ENCODE data around the gene METTL25.
A peak's percentile ranks its signal among the peaks of the same experiment; 100 is the strongest.
"Not testable (repeated sequence)": the region's sequence is repeated elsewhere in the genome, so short reads cannot be mapped to it uniquely, and the experiment has no call there.

METTL25 gene

GRCh38 chr12:82358200-82359114 lies at the start of gene METTL25, which contains the start of gene CCDC59:
TSS of gene METTL25 (plus strand) at chr12:82358529. CDS start at chr12:82358566, 37 bp downstream.
TSS of gene CCDC59 (minus strand) at chr12:82358387. CDS start at chr12:82358376, 11 bp downstream.
- peak; percentile 97 for DNase-seq

- no peak for DNase-seq
Observed at GRCh38 chr12:82314406-82314892, 43.9 kb upstream of the METTL25 start.

DNA sequence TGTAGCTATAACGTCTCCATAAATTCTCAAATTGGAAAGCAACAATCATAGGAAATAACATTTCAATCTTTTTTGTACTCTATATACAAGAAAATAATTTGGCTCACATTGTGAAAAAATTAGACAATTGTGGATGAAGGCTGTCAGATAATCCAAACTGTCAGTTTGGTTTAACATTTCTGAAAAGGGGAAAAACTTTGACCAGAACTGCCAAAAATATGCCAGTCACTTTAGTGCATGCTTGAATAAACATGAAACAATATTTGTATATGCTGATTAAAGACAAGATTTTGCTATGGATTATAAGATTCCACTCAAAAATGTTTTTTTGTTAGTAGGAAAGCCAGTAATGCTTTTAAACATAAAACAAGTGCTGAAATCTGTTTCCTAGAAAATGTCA lies 39.1 kb upstream of the METTL25 start:
- no peak for DNase-seq

GRCh38 chr12:82325540-82326336 lies 32.6 kb upstream of the METTL25 start:
- DNase-seq = peak; percentile 27

- peak; percentile 40 for DNase-seq
Observed at GRCh38 chr12:82326905-82327503, 31.3 kb upstream of the METTL25 start.

- DNase-seq = no peak
Observed at GRCh38 chr12:82327861-82328260, 30.5 kb upstream of the METTL25 start.

- DNase-seq = peak; percentile 97
Observed at GRCh38 chr12:82329508-82329907, 28.8 kb upstream of the METTL25 start.

DNA sequence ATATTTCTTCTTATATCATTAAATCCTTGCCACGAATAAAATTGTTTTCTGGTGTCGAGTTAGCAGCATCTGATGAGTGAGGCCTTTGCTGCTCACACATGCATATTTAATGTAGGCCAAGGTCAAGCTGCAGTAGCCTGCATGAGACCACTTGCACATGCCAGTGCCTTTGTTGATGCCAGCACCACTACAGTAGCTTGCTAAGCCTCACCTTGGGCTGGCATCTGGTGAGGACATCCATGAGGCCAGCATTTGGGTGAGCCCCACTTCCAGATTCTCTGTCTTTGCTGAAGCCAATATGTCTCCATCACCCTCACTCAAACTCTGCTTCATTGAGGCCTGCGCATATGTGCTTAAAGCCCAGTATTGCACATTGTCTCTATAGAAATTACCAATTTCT lies 8.2 kb upstream of the METTL25 start:
- no peak for DNase-seq

DNA sequence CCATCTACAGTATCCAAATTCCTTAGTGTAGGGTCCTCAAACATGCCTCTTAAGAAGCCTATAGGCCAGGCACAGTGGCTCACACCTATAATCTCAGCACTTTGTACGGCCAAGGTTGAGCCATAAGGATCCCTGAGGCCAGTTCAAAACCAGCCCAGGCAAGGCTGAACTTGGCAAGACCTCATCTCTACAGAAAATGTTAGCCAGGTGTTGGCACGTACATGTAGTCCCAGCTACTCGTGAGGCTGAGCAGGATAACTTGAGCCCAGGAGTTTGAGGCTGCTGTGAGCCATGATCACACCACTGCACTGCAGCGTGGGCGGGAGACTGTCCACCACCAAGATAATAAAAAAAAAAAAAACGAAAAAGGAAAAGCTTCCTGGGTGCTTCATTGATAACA lies 6.9 kb upstream of the METTL25 start:
- DNase-seq = no peak

GRCh38 chr12:82357340-82357739 lies 989 bp upstream of the METTL25 start:
- DNase-seq = no peak

DNA sequence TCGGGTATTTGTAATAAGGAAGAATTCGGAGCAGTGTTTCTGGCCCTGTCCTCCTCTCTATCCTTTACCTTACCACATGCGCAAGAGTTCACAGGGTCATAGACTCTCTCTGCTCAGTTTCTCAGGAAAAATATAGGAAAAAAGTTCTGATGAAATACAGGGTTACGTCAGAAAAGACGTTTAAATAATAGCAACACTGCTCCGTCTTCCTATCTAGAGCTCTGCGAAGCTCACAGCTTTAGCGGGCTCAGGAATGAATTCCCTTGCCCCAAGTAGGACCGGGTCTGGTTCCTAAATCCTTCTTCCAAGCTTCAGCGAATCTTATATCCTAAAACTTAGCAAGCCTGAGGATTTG lies 507 bp upstream of the METTL25 start:
- DNase-seq = no peak

DNA sequence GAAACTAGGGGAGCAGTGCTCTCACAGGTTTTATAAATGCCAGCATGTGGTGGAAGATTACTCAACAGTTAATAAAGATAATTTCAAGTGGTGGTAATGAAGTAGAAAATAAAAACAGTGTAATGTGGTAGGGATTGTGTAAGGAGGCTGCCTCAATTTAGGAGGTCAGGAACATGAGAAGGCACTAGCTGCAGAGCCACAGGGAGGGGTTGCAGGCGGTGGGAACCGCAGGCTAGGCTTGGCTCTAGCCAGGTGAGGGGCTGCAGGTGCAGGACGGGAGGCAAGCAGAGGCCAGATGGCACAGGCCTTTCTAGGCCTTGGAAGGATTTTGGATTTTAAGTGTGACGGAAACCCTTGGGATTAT lies 768 bp downstream of the METTL25 start:
- no peak for DNase-seq

- not testable (repeated sequence) for DNase-seq
Observed at GRCh38 chr12:82360834-82361233, 2.5 kb downstream of the METTL25 start.

- DNase-seq = no peak
Observed at GRCh38 chr12:82361461-82361915, 3.2 kb downstream of the METTL25 start.

DNA sequence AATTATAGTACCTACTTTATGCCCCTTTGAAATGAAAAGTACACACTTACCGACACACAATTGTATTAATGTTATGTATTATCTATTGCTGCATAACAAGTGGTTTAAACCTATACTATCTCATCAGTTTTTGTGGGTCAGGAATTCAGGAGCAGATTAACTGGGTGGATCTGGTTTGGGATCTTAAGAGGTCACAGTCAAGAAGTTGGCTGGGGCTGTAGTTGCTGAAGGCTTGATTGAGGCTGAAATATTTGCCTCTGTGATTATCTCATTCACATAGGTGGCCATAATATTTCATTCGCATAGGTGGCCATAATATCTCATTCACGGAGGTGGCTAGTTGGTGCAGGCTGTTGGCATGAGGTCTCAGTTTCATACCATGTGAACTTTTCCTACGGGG lies 5.7 kb downstream of the METTL25 start:
- DNase-seq = no peak

DNA sequence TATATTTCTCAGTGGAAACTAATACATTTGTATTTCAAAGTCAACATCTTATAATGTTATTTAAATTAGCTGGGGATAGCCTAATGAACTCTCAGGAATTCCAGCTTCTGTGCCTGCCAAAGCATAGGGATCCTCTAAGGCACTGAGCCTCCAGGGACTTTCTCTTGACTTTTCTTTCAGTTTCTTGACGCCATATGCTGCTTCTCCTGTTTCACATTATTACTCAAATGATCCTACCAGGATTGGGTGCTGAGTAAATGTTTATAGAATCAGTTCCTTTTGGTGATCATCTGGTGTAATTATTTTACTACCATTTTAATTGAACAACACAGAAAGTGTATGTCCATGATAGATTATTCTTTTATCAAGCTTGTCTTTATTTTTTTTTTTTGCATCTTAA lies 7.9 kb downstream of the METTL25 start:
- no peak for DNase-seq

GRCh38 chr12:82375201-82375600 lies 16.9 kb downstream of the METTL25 start:
- no peak for DNase-seq

DNA sequence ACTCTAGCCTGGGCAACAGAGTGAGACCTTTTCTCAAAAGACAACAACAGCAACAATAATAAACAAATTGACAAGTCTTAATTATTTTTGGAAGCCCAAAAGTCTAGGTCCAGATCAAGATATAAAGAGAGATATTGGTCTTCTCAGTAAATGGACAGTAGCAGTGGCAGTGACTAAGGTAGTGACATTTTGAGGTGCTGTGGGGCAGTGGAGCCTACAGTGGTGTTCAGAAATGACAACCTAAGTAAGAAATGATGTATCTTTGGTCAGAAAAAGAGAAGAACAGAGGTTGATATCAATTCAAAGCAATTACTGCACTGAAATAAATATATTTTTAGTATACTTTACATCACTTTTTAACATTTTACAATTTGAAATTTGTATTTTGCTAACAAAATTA lies 20.7 kb downstream of the METTL25 start:
- no peak for DNase-seq

DNA sequence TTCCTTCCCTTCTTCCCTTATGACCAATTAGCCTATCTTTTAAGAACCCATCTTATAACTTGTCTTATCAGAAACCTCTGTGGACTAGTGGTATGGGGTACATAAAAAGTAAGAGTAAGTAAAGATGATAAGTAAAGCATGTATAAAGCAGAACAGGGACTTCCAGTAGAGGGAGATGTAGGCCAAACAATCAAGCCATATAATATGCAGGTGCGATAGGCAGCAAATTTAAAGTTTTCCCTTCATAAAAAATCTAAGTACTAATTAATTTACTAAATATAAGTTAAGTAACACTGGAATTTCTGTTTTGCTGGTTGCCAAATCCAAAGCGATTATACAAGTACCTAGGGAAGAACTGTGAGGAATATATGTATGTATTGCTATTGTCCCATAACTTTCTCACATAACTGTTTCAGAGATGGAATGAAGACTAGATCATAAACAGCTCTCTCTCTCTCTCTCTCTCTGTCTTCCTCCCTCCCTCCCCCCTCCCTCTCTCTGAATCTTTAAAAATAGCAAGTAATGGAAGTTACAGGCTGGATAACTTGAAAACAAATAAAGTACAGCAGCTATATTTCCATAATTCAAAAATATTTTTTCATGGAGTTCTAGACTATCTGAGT lies 25.7 kb downstream of the METTL25 start:
- peak; percentile 24 for DNase-seq

DNA sequence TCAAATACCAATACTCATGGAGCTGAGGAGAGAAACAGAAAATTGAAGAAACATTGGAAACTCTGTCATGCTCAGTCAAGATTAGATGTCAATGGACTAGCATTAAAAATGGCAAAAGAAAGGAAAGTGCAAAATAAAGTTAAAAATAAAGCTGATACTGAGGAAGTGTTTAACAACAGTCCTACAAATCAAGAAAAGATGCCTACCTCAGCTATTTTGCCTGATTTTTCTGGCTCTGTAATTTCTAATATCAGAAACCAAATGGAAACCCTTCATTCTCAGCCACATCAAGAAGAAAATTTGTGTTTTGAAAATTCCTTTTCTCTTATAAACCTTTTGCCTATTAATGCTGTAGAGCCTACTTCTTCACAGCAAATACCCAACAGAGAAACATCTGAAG lies 40.5 kb downstream of the METTL25 start:
- no peak for DNase-seq

- DNase-seq = peak; percentile 29
Observed at GRCh38 chr12:82400819-82401218, 42.5 kb downstream of the METTL25 start.

- no peak for DNase-seq
Observed at GRCh38 chr12:82406651-82407050, 48.3 kb downstream of the METTL25 start.

DNA sequence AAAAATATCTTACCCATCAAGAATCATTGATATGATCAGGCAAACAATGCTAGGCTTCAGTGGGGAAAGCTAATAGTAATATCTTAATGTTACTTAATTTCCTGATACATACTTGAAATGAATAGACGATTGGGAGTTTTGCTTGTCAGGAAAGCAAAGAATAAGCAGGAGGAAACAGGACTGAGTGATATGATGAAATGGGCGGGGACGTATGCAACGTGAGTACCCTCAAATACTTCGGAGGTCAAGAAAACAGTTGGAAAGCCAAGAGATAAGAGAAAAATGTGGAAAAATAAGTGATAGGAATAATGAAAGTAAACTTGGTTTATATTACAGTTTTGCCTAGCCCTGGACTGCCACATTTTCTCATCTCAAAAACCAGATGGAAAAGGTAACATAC lies 49.2 kb downstream of the METTL25 start:
- DNase-seq = no peak

Data from NCI-H2227 treated with DMSO at 0.1 percent for 48 hours (cell line).